ENCODE measurements around the gene SENP5.
"Not testable (repeated sequence)": the region's sequence is repeated elsewhere in the genome, so short reads cannot be mapped to it uniquely, and the experiment has no call there.

- TF ChIP-seq CTCF, POLR2A (IDR thresholded peaks at IDR 0.05): not testable (repeated sequence)
Measured at GRCh38 chr3:196874511-196875094, 6.9 kb downstream of the SENP5 start.

Data from prostate gland (tissue), 2 donors.